Raji (cell line): ENCODE data around the gene RFX5.

Experiments used
- POLR2A ChIP-seq: IDR thresholded peaks from 2 replicates; pipeline ENCODE4 v1.6.1; 2011; ENCODE audit warnings: low read depth, low read length, control low read depth; ENCODE audit not compliant: insufficient read depth

The RFX5 gene

GRCh38 chr1:151367658-151368392 is 20.8 kb upstream of the RFX5 start:
- no peak for TF ChIP-seq POLR2A

- TF ChIP-seq POLR2A, result no peak
Observed at GRCh38 chr1:151364996-151365395, 17.9 kb upstream of the RFX5 start.

- TF ChIP-seq POLR2A, result no peak
Observed at GRCh38 chr1:151362308-151363155, 15.5 kb upstream of the RFX5 start.

- no peak for TF ChIP-seq POLR2A
Observed at GRCh38 chr1:151361883-151362282, 14.8 kb upstream of the RFX5 start.

GRCh38 chr1:151356696-151357095 is 9.6 kb upstream of the RFX5 start:
- TF ChIP-seq POLR2A, result no peak

GRCh38 chr1:151352021-151352718 is 5.1 kb upstream of the RFX5 start:
- TF ChIP-seq POLR2A, result no peak

- peak; percentile 31 for TF ChIP-seq POLR2A
Observed at GRCh38 chr1:151347523-151348246, 633 bp upstream of the RFX5 start.

GRCh38 chr1:151346082-151346768 is 827 bp downstream of the RFX5 start:
- no peak for TF ChIP-seq POLR2A

GRCh38 chr1:151344291-151344690 is 2.8 kb downstream of the RFX5 start:
- TF ChIP-seq POLR2A, result no peak

- no peak for TF ChIP-seq POLR2A
Observed at GRCh38 chr1:151343587-151343986, 3.5 kb downstream of the RFX5 start.

GRCh38 chr1:151342569-151342968 is 4.5 kb downstream of the RFX5 start:
- TF ChIP-seq POLR2A, result no peak

GRCh38 chr1:151342021-151342420 is 5.0 kb downstream of the RFX5 start:
- no peak for TF ChIP-seq POLR2A

GRCh38 chr1:151340870-151341754 is 5.9 kb downstream of the RFX5 start:
- no peak for TF ChIP-seq POLR2A
